Measurements from ENCODE around the gene SLC41A3. TPM values are rescaled to one million over a fixed set of nuclear protein-coding genes. Genes with fewer than 3 reads are reported as not detected.

Gene SLC41A3
- total RNA-seq, 1 donor from 2014 or later: 62.9 TPM

GRCh38 chr3:126087552-126088175 lies 3.7 kb upstream of the SLC41A3 start:
- intact Hi-C loops (cut with DNase I): no loop called here
- no peaks in the 10 kb centered on the region for H3K9me3 ChIP-seq
- no peaks in the 10 kb centered on the region for H3K36me3 ChIP-seq
- TF ChIP-seq CTCF (IDR thresholded peaks at IDR 0.05) (no peak), POLR2AphosphoS5 (IDR thresholded peaks at IDR 0.05; ENCODE audit: insufficient read depth in 1 of 2, low read depth in 1 of 2) (no peak), POLR2A (IDR thresholded peaks at IDR 0.05) (no peak)
- H3K4me3 ChIP-seq: no peak overlapping the region
- H3K27ac ChIP-seq: no peak overlapping the region
- H3K4me1 ChIP-seq: peaks cover 13% of the 10 kb centered on the region
- H3K27me3 ChIP-seq: no peaks in the 10 kb centered on the region
- DNase-seq (ENCODE audit: extremely low spot score in 2 of 2): no peak

GRCh38 chr3:126085841-126086240 lies 1.9 kb upstream of the SLC41A3 start:
- no peaks in the 10 kb centered on the region for H3K36me3 ChIP-seq

GRCh38 chr3:126085276-126085675 lies 1.4 kb upstream of the SLC41A3 start:
- TF ChIP-seq CTCF (IDR thresholded peaks at IDR 0.05) (no peak), POLR2A (IDR thresholded peaks at IDR 0.05) (no peak), POLR2AphosphoS5 (IDR thresholded peaks at IDR 0.05; ENCODE audit: insufficient read depth in 1 of 2, low read depth in 1 of 2) (no peak)
- Histone ChIP-seq H3K4me3 (no peak overlapping the region), H3K27ac (no peak overlapping the region), H3K36me3 (no peaks in the 10 kb centered on the region), H3K9me3 (no peaks in the 10 kb centered on the region), H3K4me1 (peaks cover 23% of the 10 kb centered on the region), H3K27me3 (no peaks in the 10 kb centered on the region)
- DNase-seq (ENCODE audit: extremely low spot score in 2 of 2): no peak
- intact Hi-C loops (cut with DNase I): no loop called here

More at GRCh38 chr3:126085841-126086240, 1.9 kb upstream of the SLC41A3 start:
- DNase-seq (ENCODE audit: extremely low spot score in 2 of 2): no peak
- Histone ChIP-seq H3K4me3 (no peak overlapping the region), H3K27ac (no peak overlapping the region), H3K4me1 (peaks cover 23% of the 10 kb centered on the region), H3K27me3 (no peaks in the 10 kb centered on the region), H3K9me3 (no peaks in the 10 kb centered on the region)
- TF ChIP-seq POLR2A (IDR thresholded peaks at IDR 0.05) (no peak), POLR2AphosphoS5 (IDR thresholded peaks at IDR 0.05; ENCODE audit: insufficient read depth in 1 of 2, low read depth in 1 of 2) (no peak), CTCF (IDR thresholded peaks at IDR 0.05) (no peak)
- intact Hi-C loops (cut with DNase I): no loop called here

GRCh38 chr3:126084768-126085180 lies 850 bp upstream of the SLC41A3 start:
- H3K27me3 ChIP-seq: no peaks in the 10 kb centered on the region
- no peaks in the 10 kb centered on the region for H3K9me3 ChIP-seq
- peaks cover 23% of the 10 kb centered on the region for H3K4me1 ChIP-seq
- TF ChIP-seq CTCF (IDR thresholded peaks at IDR 0.05) (no peak), POLR2A (IDR thresholded peaks at IDR 0.05) (no peak), POLR2AphosphoS5 (IDR thresholded peaks at IDR 0.05; ENCODE audit: insufficient read depth in 1 of 2, low read depth in 1 of 2) (no peak)
- no peak for DNase-seq (ENCODE audit: extremely low spot score in 2 of 2)
- intact Hi-C loops (cut with DNase I): no loop called here
- H3K36me3 ChIP-seq: no peaks in the 10 kb centered on the region
- peak overlapping the region; percentile 92 for H3K27ac ChIP-seq
- H3K4me3 ChIP-seq: peak overlapping the region; percentile 78 to 91

GRCh38 chr3:126083511-126083912 lies 412 bp downstream of the SLC41A3 start:
- peak overlapping the region; percentile 78 to 91 for H3K4me3 ChIP-seq
- intact Hi-C loops (cut with DNase I): no loop called here
- no peak for DNase-seq (ENCODE audit: extremely low spot score in 2 of 2)
- H3K36me3 ChIP-seq: no peaks in the 10 kb centered on the region
- no peaks in the 10 kb centered on the region for H3K9me3 ChIP-seq
- H3K27me3 ChIP-seq: no peaks in the 10 kb centered on the region
- peaks cover 23% of the 10 kb centered on the region for H3K4me1 ChIP-seq
- H3K27ac ChIP-seq: peak overlapping the region; percentile 92
- no peak for TF ChIP-seq POLR2A (IDR thresholded peaks at IDR 0.05)
- TF ChIP-seq CTCF (IDR thresholded peaks at IDR 0.05): no peak
- TF ChIP-seq POLR2AphosphoS5 (IDR thresholded peaks at IDR 0.05; ENCODE audit: insufficient read depth in 1 of 2, low read depth in 1 of 2): peak in 1 of 2 donors; percentile 29
